Endometrial microvascular endothelial cells (primary cell): Measurements from ENCODE around the gene VPS37B. TPM values are rescaled to one million over a fixed set of nuclear protein-coding genes. Genes with fewer than 3 reads are reported as not detected.
"Not testable (repeated sequence)": the region's sequence is repeated elsewhere in the genome, so short reads cannot be mapped to it uniquely, and the experiment has no call there.

Experiments used
- in situ Hi-C: cut with HindIII; loops from 2 replicates; pipeline ENCODE4 v1.10.0; 2017; ENCODE audit warnings: low sequenced_read_pairs, low pct_unique_long_range_greater_than_20kb; ENCODE audit errors: inconsistent ontology term
- total RNA-seq: library from RNA; depleted of rRNA; stranded (reverse); fragments of >200 nt; gene quantifications from one replicate; pipeline ENCODE4 v1.2.3, GENCODE V29; 2015; ENCODE audit errors: inconsistent ontology term

The VPS37B gene, protein sequence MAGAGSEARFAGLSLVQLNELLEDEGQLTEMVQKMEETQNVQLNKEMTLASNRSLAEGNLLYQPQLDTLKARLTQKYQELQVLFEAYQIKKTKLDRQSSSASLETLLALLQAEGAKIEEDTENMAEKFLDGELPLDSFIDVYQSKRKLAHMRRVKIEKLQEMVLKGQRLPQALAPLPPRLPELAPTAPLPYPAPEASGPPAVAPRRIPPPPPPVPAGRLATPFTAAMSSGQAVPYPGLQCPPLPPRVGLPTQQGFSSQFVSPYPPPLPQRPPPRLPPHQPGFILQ
- 29.5 TPM for total RNA-seq

GRCh38 chr12:122895704-122896636 is at the start of gene VPS37B:
VPS37B (minus strand) TSS chr12:122896124; CDS start chr12:122896062, 62 bp downstream.
- in situ Hi-C loops, result no loop called here

- in situ Hi-C loops, result no loop called here
These were observed 49.0 kb upstream of the VPS37B start for GRCh38 chr12:122944605-122945592.

DNA sequence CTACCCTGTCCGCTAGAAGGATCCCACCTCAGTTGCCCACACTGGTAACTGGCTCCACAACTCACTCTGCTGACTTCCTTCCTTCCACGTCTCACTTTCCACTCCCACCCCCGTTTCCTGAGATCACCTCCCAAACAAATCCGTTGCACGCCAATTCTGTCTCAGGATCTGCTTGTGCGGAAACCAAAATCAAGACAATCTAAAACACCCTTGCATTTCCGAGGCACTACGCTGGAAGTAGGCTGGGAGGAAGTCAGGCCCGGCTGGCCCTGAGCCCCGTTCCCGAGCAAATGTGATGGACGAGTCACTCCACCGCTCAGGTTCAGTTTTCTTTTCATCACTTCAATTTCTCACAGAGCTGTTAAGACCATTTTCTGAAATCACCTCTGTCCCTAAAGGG is 47.3 kb upstream of the VPS37B start:
- in situ Hi-C loops, result no loop called here

DNA sequence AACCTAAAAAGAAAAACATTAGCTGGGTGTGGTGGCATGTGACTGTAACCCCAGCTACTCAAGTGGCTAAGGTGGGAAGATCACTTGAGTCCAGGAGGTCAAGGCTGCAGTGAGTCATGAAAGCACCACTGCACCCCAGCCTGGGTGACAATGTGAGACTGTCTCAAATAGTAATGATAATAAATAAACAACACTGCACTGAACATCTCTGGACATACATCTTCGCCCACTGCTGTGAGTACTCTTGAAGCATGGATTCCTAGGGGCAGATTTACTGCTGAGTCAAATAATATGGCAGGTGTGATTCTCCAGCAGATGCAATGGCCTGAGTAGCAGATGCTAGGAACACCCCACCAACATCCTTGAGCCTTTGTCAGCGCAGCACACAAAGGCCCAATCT is 46.7 kb upstream of the VPS37B start:
- in situ Hi-C loops, result no loop called here

DNA sequence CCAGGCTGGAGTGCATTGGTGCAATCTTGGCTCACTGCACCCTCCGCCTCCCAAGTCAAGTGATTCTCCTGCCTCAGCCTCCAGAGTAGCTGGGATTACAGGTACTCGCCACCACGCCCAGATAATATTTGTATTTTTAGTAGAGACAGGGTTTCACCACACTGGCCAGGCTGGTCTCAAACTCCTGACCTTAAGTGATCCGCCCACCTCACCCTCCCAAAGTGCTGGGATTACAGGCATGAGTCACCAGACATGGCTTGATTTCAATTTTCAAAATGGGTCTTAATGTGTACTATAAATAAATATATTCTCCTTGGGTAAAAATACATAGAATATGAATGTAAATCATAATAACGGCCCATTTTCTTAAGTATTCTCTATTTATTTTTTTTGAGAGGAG is 45.4 kb upstream of the VPS37B start:
- in situ Hi-C loops, result not testable (repeated sequence)

GRCh38 chr12:122939125-122939524 is 43.2 kb upstream of the VPS37B start:
- in situ Hi-C loops, result no loop called here

DNA sequence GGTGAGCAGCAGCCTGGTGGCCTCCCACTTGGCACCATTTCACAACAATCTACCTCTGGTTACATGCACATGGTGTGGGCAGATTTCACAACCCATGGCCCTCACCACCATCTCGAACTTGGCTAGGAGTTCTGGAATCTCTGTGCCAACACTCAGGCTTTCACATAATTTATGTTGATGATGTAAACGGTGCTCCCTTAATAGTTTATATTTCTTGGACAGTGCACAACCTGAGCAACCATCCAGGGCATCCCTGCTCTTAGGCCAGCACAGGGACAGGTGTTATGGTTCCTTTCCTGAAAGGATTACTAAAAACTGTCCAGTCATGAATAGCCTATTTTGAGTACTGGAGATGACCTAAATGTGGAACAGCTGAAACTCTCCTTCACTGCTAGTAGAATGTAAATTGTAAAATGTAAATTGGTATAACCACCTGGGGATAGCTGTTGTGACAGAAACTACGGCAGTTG is 41.7 kb upstream of the VPS37B start:
- in situ Hi-C loops, result no loop called here

GRCh38 chr12:122935318-122935717 is 39.4 kb upstream of the VPS37B start:
- in situ Hi-C loops, result no loop called here

DNA sequence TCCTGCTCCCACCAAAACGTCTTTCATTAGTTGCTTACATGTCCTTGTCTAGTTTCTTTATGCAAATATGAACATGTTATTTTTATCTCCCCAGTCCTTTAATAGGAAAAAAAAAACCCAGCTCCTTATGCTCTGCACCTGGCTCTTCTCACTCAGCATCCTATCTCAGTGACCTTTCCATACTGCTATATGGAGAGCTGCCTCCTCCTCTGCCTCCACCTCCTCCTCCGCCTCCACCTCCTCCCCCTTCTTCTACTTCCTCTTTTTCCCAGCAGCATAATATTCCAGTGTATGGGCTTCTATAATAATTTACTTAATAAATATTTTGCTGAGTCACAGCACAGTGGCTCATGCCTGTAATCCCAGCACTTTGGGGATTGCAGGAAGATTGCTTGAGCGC is 38.8 kb upstream of the VPS37B start:
- in situ Hi-C loops, result no loop called here

DNA sequence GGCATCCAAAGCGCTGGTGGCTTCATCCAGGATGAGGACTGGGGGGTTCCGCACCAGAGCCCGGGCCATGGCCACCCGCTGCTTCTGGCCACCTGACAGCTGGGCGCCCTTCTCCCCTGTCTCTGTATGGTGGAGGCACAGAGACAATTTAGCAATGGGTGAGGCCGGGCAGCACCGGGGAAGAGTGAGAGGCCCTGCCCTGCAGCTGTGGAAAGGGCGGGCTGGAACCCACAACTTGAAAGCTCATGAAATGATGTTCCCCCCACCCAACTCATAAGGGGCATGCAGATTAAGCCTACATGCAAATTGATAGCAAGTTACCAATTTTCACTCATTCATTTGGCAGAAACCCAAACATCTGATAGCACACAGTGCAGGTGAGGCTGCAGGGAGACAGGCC is 36.3 kb upstream of the VPS37B start:
- in situ Hi-C loops, result no loop called here

- in situ Hi-C loops, result no loop called here
These were observed 33.9 kb upstream of the VPS37B start for GRCh38 chr12:122929812-122930211.

GRCh38 chr12:122929148-122929538 is 33.2 kb upstream of the VPS37B start:
- in situ Hi-C loops, result no loop called here

- in situ Hi-C loops, result no loop called here
These were observed 32.7 kb upstream of the VPS37B start for GRCh38 chr12:122928404-122929147.

DNA sequence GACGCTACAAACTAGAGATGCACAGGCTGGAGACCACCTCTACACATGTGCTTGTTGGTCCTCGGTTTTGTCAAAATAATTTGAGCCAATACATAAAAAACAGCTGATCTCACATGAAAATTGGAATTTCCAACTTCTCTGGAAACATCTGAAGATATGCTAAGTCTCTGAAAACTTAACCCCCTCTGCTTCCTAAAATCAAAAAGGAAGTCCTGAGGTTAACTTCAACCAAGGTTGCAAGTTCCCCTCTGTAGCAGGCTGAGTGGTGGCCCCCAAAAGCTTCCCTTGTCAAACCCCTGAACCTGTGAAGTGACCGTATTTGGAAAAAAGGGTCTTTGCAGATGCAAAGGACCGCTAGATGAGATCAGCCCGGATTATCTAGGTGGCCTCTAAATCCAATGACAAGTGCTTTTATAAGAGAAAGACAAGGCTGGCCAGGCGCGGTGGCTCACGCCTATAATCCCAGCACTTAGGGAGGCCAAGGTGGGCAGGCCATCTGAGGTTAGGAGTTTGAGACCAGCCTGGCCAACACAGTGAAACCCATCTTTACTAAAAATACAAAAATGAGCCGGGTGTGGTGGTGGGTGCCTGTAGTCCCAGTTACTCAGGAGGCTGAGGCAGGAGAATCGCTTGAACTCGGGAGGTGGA is 32.0 kb upstream of the VPS37B start:
- in situ Hi-C loops, result no loop called here

DNA sequence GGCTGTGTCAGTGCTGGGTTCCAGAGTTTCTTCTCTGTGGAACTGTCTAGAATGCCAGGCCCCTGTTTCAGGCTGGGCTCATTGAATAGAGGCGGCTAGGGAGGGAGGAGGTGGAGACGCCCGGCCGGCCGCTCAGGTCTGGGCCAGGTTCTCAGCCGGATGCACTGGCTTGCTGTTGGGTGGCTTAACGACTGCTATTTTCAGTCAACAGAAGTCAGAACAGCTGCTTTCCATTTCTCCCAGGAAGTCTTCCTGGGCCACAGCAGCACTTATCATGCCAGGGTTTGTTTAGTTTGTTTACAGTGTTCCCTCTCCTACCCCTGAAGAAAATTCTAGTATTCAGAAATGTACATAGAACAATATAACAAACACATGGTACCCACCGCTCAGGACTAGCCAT is 26.0 kb upstream of the VPS37B start:
- in situ Hi-C loops, result no loop called here

DNA sequence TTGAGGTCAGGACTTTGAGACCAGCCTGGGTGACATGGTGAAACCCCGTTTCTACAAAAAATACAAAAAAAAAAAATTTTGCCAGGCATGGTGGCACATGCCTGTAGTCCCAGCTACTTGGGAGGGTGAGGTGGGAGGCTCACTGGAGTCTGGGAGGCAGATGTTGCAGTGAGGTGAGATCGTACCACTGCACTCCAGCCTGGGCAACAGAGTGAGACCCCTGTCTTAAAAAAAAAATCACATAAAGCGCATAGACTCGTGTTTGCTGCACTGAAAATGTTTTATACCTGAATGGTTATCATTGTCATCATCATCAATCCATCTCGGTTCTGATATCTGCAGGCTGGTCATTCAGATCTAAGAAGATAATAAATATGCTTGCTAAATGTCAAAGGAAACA is 24.8 kb upstream of the VPS37B start:
- in situ Hi-C loops, result no loop called here

DNA sequence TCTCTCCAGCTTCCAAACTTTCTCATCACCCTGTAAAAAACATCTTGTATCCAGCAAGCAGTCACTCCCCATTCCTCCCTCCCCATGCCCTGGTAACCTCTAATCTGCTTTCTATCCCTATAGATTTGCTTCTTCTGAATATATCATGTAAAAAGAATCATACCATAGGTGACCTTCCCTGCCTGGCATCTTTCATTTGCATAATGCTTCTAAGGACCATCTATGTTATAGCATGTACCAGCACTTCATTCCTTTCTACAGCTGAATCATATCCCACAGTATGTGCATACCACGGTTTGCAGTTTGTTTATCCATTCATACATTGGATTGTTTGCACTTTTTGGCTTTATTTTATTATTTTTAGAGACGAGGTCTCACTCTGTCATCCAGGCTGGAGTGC is 22.9 kb upstream of the VPS37B start:
- in situ Hi-C loops, result no loop called here
